ENCODE results near the gene APBB3. TPM values are rescaled to one million over a fixed set of nuclear protein-coding genes. Genes with fewer than 3 reads are reported as not detected.

Gene APBB3
- polyA plus RNA-seq, 1 donor from 2014 or later, result 131 TPM

- H3K4me3 ChIP-seq (ENCODE audit: low read length), result no peak overlapping the region
- no peaks in the 10 kb centered on the region for H3K9me3 ChIP-seq (ENCODE audit: low read length)
- no peaks in the 10 kb centered on the region for H3K9me2 ChIP-seq (ENCODE audit: insufficient read depth, low read length)
- H3K9ac ChIP-seq (ENCODE audit: low read length), result no peak overlapping the region
- H4K20me1 ChIP-seq (ENCODE audit: insufficient read depth), result no peaks in the 10 kb centered on the region
- no peak overlapping the region for H2AFZ ChIP-seq (ENCODE audit: low read depth, low read length)
- H3K27ac ChIP-seq (ENCODE audit: low read length), result no peak overlapping the region
- H3K27me3 ChIP-seq (ENCODE audit: insufficient read depth, low read depth, low read length), result no peaks in the 10 kb centered on the region
- no peaks in the 10 kb centered on the region for H3K36me3 ChIP-seq (ENCODE audit: insufficient read depth, low read length)
- peaks cover 14% of the 10 kb centered on the region for H3K79me2 ChIP-seq (replicated peaks; ENCODE audit: insufficient read depth, low read length)
- no peak for TF ChIP-seq POLR2AphosphoS5 (IDR thresholded peaks at IDR 0.05)
- no peak for TF ChIP-seq EP300 (conservative IDR thresholded peaks at IDR 0.05; ENCODE audit: poor library complexity, severe bottlenecking)
- no peak for TF ChIP-seq REST (IDR thresholded peaks at IDR 0.05; ENCODE audit: borderline replicate concordance)
- H3K4me2 ChIP-seq (ENCODE audit: low read length), result no peak overlapping the region
- no peaks in the 10 kb centered on the region for H3F3A ChIP-seq (ENCODE audit: insufficient read depth, low read length, poor library complexity, severe bottlenecking)
Observed at GRCh38 chr5:140568443-140569063, 4.2 kb upstream of the APBB3 start.

- Histone ChIP-seq H3K4me3 (ENCODE audit: low read length) (no peak overlapping the region), H3K9me3 (ENCODE audit: low read length) (no peaks in the 10 kb centered on the region), H3K27me3 (ENCODE audit: insufficient read depth, low read depth, low read length) (no peaks in the 10 kb centered on the region), H3K27ac (ENCODE audit: low read length) (no peak overlapping the region), H4K20me1 (ENCODE audit: insufficient read depth) (no peaks in the 10 kb centered on the region), H3F3A (ENCODE audit: insufficient read depth, low read length, poor library complexity, severe bottlenecking) (no peaks in the 10 kb centered on the region), H3K9me2 (ENCODE audit: insufficient read depth, low read length) (no peaks in the 10 kb centered on the region), H2AFZ (ENCODE audit: low read depth, low read length) (no peak overlapping the region), H3K79me2 (replicated peaks; ENCODE audit: insufficient read depth, low read length) (peaks cover 14% of the 10 kb centered on the region), H3K9ac (ENCODE audit: low read length) (no peak overlapping the region), H3K36me3 (ENCODE audit: insufficient read depth, low read length) (no peaks in the 10 kb centered on the region), H3K4me2 (ENCODE audit: low read length) (no peak overlapping the region)
- TF ChIP-seq REST (IDR thresholded peaks at IDR 0.05; ENCODE audit: borderline replicate concordance) (no peak), EZH2 (IDR thresholded peaks at IDR 0.05; ENCODE audit: borderline replicate concordance, insufficient read depth, low read length, poor library complexity, severe bottlenecking) (no peak), RAD21 (conservative IDR thresholded peaks at IDR 0.05) (no peak), POLR2AphosphoS5 (IDR thresholded peaks at IDR 0.05) (no peak), CTCF (IDR thresholded peaks at IDR 0.05; ENCODE audit: poor library complexity, severe bottlenecking) (no peak), SMC3 (conservative IDR thresholded peaks at IDR 0.05; ENCODE audit: poor library complexity) (no peak), TAF1 (IDR thresholded peaks at IDR 0.05; ENCODE audit: low read depth) (no peak), EP300 (conservative IDR thresholded peaks at IDR 0.05; ENCODE audit: poor library complexity, severe bottlenecking) (no peak), MXI1 (conservative IDR thresholded peaks at IDR 0.05; ENCODE audit: poor library complexity, severe bottlenecking) (no peak)
Observed at GRCh38 chr5:140567871-140568270, 3.5 kb upstream of the APBB3 start.

All from neural cell (in vitro differentiated cells).